AG09319 (cell line): ENCODE measurements around the gene COL13A1.

Experiments
- DNase-seq: peaks from one replicate; pipeline ENCODE4 v3.0.0-alpha.2; 2010; ENCODE audit warnings: low read depth; ENCODE audit errors: extremely low read depth
- TF ChIP-seq, protein P1 (sequence below): IDR thresholded peaks from 2 replicates; pipeline ENCODE4 v1.5.1; 2011; ENCODE audit warnings: low read depth, mild to moderate bottlenecking, inconsistent platforms, low read length, moderate library complexity

The COL13A1 gene

GRCh38 chr10:69850440-69850839, 48.7 kb downstream of the COL13A1 start:
- DNase-seq, result no peak
- TF ChIP-seq, protein P1, sequence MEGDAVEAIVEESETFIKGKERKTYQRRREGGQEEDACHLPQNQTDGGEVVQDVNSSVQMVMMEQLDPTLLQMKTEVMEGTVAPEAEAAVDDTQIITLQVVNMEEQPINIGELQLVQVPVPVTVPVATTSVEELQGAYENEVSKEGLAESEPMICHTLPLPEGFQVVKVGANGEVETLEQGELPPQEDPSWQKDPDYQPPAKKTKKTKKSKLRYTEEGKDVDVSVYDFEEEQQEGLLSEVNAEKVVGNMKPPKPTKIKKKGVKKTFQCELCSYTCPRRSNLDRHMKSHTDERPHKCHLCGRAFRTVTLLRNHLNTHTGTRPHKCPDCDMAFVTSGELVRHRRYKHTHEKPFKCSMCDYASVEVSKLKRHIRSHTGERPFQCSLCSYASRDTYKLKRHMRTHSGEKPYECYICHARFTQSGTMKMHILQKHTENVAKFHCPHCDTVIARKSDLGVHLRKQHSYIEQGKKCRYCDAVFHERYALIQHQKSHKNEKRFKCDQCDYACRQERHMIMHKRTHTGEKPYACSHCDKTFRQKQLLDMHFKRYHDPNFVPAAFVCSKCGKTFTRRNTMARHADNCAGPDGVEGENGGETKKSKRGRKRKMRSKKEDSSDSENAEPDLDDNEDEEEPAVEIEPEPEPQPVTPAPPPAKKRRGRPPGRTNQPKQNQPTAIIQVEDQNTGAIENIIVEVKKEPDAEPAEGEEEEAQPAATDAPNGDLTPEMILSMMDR, result no peak

DNA sequence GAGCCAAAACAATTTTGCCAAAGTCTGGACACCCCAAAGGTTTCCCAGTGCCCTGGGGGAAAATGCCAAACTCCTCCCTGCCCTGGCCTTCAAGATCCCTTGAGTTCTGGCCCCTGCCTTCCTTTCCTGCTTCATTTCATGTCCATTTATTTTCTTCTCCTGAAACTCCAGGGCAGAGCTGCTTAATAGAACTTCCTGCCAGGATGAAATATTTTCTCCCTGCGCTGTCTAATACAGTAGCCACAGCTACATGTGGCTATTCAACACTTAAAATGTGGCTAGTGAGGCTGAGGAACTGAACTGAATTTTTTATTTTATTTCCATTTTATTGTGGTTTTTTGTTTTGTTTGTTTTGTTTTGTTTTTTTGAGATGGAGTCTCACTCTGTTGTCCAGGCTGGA, 49.6 kb downstream of the COL13A1 start:
- no peak for DNase-seq
- TF ChIP-seq, protein P1, result no peak

DNA sequence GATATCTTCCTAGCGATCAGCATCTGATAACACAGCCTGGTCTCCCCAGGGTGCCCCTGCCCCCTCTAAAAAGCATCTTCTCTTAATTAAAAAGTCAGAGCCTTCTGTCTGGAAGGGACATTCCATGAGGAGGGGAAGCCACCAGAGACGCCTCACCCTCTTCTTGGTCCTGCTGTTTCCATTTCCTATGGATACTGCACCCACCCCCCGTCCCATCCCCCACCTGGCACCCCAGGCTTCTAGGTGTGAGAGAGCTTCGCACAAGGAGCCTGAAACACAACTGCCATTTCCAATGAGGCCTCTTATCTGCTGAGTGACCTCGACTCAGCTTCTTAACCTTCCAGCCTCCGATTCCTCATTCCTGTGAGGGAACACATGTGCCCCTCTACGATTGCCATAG, 51.4 kb downstream of the COL13A1 start:
- TF ChIP-seq, protein P1, result no peak
- DNase-seq, result no peak

DNA sequence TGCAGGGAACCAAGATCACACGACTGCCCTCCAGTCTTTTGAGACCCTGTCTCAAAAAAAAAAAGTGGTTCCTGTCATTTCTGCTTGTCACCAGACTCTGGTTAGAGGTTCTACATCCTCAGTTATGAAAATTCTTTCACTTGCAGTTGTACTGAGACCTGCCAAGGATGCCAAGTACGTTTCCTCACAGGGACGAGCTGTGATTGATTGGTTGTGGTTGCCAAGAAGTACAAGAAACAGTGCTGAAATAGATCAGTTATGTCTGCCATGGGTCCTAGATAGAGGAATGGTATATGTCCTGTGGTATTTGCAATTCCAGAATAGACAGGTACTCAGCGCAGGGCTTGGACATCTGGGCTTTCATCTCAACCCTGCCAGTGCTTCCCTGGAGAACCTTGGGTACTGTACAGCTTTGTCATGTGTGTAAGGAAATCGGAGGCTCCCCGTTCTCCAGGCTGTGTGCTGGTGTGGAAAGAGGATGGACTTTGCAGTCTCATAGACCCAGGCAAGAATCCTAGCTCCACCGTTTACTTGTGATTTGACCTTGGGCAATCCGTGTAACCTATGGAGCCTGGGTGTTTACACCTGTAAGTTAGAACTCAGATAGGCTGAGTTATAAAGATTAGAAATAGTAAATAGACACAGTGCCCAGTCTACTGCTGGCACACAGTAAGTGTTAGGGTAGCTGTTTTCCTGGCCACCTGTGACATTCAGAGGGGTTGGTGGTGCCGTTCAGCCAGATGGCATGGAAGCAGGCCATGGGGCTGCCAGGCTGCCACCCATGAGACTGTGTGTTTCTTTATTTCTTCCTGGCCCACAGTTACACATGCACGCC, 53.0 kb downstream of the COL13A1 start:
- DNase-seq, result no peak
- TF ChIP-seq, protein P1, result no peak

DNA sequence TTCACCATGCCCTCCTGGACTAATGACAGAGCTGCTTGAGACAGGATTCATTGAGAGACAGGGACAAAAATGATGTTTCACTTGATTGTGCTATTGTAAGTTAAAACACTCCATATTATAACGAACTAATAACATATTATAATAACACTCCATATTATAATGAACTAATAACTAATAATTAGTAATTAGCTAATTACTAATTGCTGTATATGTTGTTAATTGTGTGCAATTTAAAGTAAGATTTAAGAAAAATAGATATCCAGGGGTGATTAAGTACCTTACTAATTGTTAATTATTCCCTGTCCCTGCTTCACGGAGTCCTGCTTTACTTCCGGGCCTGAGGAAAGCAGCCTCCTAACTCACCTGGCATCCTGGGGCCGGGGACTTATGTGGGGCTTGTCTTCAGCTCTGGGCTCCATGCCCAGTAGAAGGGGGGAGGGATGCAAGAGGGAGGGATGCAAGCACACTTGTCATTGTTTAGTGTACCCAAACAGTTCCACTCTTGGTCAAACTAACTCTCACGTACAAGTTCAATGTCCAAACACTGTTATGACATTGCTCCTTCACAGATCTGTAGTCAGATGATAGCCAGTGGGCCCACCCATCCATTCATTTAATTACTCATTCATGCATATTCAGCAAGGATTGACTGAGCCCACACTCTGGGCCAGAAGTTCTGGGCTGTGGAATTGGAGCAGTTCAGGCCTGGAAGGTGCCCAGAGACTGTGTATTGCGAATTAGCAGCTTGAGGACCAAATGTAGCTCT, 53.8 kb downstream of the COL13A1 start:
- no peak for DNase-seq
- TF ChIP-seq, protein P1, result no peak

DNA sequence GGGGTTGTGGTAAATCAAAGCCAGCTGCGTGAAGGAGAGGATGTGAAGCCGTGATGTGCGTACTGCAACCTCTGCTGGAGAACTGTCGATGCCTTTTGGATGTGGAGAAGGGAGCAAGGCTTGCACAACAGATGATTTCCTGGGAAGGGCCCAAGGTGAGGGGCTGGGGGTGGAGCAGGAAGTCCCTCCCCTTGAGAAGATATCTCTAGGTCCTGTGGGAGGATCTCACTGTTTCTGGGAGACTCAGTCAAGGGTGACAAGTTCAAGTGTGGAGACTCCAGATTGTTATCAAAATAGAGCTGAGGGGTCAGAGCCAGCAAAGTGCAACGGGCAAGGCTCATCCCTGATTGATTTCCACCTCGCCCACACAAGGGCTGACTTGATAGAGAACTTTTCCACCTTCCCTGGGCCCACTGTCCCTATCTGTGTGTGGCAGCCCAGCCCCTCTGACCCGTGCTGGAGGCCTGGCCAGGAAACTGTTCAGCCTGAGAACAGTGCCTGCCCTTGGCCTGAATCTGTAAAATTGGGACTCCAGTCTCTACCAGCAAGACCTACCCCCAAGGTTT, 55.0 kb downstream of the COL13A1 start:
- TF ChIP-seq, protein P1, result no peak
- no peak for DNase-seq

DNA sequence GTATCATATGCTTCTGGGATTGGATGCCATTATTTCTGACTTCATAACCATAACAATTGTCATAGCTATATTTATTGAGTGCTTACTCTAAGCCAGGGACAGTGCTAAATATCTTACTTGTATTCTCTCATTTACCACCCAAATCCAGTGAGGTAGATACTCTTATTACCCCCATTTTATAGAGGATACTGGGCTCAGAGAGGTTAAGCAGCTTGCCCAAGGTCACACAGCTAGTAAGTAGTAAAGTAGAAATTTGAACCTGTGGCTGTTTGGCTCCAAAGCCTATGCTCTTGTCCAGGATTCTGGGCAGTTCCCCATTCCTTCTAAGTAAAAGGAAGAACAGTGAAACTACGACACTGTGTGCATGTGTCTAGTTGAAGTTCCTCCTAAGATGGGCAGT, 56.5 kb downstream of the COL13A1 start:
- TF ChIP-seq, protein P1, result no peak
- no peak for DNase-seq
